GM12878 (cell line): ENCODE results near the gene PLGLB1.
"Not testable (repeated sequence)": the region's sequence is repeated elsewhere in the genome, so short reads cannot be mapped to it uniquely, and the experiment has no call there.

Experiments
- BHLHE40 ChIP-seq, 2 experiments: fragments of 450-650 bp in 1 of 2; IDR thresholded peaks; 2 replicates each; pipeline ENCODE4 v1.6.1; 2011 to 2017; ENCODE audit warnings: low read depth in 2 of 2, borderline replicate concordance in 1 of 2, improper control_type of control experiment in 1 of 2, low read length in 1 of 2, mild to moderate bottlenecking in 1 of 2
- CEBPB ChIP-seq, 2 experiments: fragments of 150-350 bp in 1 of 2; IDR thresholded peaks; 2 replicates each; pipeline ENCODE4 v1.6.1; 2012 to 2014; ENCODE audit warnings: low read depth in 2 of 2, low read length in 2 of 2, borderline replicate concordance in 1 of 2, inconsistent platforms in 1 of 2
- CTCF ChIP-seq, 3 experiments: IDR thresholded peaks in 2 of 3; conservative IDR thresholded peaks in 1 of 3; 2 replicates each; pipeline ENCODE4 v1.5.1; 2011; ENCODE audit warnings: low read depth in 3 of 3, low read length in 3 of 3, mild to moderate bottlenecking in 3 of 3, control low read depth in 2 of 3, moderate library complexity in 2 of 3, inconsistent platforms in 1 of 3, mixed read lengths in 1 of 3; ENCODE audit not compliant: control insufficient read depth in 2 of 3, insufficient read depth in 1 of 3; ENCODE audit errors: extremely low read depth in 1 of 3
- EP300 ChIP-seq, 2 experiments: fragments of 150-350 bp in 1 of 2; IDR thresholded peaks; 2 replicates each; pipeline ENCODE4 v1.6.1; 2011 to 2012; ENCODE audit warnings: low read depth in 2 of 2, low read length in 2 of 2, borderline replicate concordance in 1 of 2, improper control_type of control experiment in 1 of 2, inconsistent platforms in 1 of 2; ENCODE audit not compliant: control insufficient read depth in 1 of 2
- ESRRA ChIP-seq: IDR thresholded peaks from 2 replicates; pipeline ENCODE4 v1.6.1; 2012; ENCODE audit warnings: mild to moderate bottlenecking, low read length, improper control_type of control experiment
- GABPA ChIP-seq: IDR thresholded peaks from 2 replicates; pipeline ENCODE4 v1.6.1; 2014; ENCODE audit warnings: antibody characterized with exemption, low read depth, mild to moderate bottlenecking, inconsistent platforms
- LARP7 ChIP-seq: fragments of 450-650 bp; IDR thresholded peaks from 2 replicates; pipeline ENCODE4 v1.6.1; 2017; ENCODE audit warnings: mild to moderate bottlenecking
- NFYA ChIP-seq: IDR thresholded peaks from 2 replicates; pipeline ENCODE4 v1.6.1; 2011; ENCODE audit warnings: low read depth, mild to moderate bottlenecking, low read length, improper control_type of control experiment, borderline replicate concordance
- PBX3 ChIP-seq: IDR thresholded peaks from 2 replicates; pipeline ENCODE4 v1.6.1; 2011; ENCODE audit warnings: mild to moderate bottlenecking, low read depth, low read length, moderate library complexity; ENCODE audit not compliant: insufficient replicate concordance
- POLR2A ChIP-seq: IDR thresholded peaks from 2 replicates; pipeline ENCODE4 v1.6.1; 2011; ENCODE audit warnings: low read depth, mild to moderate bottlenecking, low read length
- RBBP5 ChIP-seq: fragments of 200-600 bp; sonication (generic); conservative IDR thresholded peaks from 2 replicates; pipeline ENCODE4 v1.6.1; 2016
- RFX5 ChIP-seq: IDR thresholded peaks from 2 replicates; pipeline ENCODE4 v1.6.1; 2011; ENCODE audit warnings: low read depth, low read length, improper control_type of control experiment
- SUZ12 ChIP-seq: fragments of 200-600 bp; sonication (generic); IDR thresholded peaks from one replicate; pipeline ENCODE4 v1.6.1; 2018; ENCODE audit warnings: antibody characterized with exemption, mild to moderate bottlenecking; ENCODE audit not compliant: unreplicated experiment
- TF ChIP-seq, protein P1 (sequence below): IDR thresholded peaks from 2 replicates; pipeline ENCODE4 v1.6.1; 2012; ENCODE audit warnings: low read depth, low read length, improper control_type of control experiment

DNA sequence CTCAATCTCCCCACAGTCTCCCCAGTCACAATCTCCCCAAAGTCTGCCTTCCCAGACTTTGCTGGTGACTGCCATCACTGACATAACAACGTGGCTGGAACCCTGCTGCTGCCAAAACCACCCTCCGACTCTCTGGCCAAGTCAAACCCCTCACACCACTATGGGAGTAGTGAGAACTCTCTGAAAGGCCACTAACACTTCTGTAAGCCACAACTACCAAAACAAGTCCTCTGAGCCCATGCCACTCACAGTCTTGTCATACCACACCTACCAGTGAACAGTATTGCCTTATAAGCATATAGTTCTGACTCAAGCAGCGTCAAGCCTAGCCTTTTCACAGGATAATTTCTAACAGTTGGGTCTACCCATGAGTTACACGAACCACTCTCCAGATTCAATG, 32.7 kb upstream of the PLGLB1 start:
- not testable (repeated sequence) for TF ChIP-seq BHLHE40 (IDR thresholded peaks at IDR 0.05; ENCODE audit: borderline replicate concordance in 1 of 2, low read depth in 2 of 2, low read length in 1 of 2); RBBP5; POLR2A; SUZ12; LARP7; CTCF (IDR thresholded peaks at IDR 0.05 in 2 of 3, conservative IDR thresholded peaks at IDR 0.05 in 1 of 3; ENCODE audit: control insufficient read depth in 2 of 3, extremely low read depth in 1 of 3, insufficient read depth in 1 of 3, low read depth in 3 of 3, low read length in 3 of 3); EP300 (IDR thresholded peaks at IDR 0.05; ENCODE audit: borderline replicate concordance in 1 of 2, control insufficient read depth in 1 of 2, low read depth in 2 of 2, low read length in 2 of 2); GABPA; RFX5; ESRRA; CEBPB (IDR thresholded peaks at IDR 0.05; ENCODE audit: borderline replicate concordance in 1 of 2, low read depth in 2 of 2, low read length in 2 of 2); PBX3; NFYA
- TF ChIP-seq, protein P1, sequence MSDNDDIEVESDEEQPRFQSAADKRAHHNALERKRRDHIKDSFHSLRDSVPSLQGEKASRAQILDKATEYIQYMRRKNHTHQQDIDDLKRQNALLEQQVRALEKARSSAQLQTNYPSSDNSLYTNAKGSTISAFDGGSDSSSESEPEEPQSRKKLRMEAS: not testable (repeated sequence)
